ENCODE results near the gene LRMDA.
A peak's percentile ranks its signal among the peaks of the same experiment; 100 is the strongest.
"Not testable (repeated sequence)": the region's sequence is repeated elsewhere in the genome, so short reads cannot be mapped to it uniquely, and the experiment has no call there.

The LRMDA gene

GRCh38 chr10:76492678-76493472, 1061.5 kb downstream of the LRMDA start:
- DNase-seq: no peak

GRCh38 chr10:76497666-76498065, 1066.2 kb downstream of the LRMDA start:
- no peak for DNase-seq

GRCh38 chr10:76504823-76505222, 1073.4 kb downstream of the LRMDA start:
- no peak for DNase-seq

DNA sequence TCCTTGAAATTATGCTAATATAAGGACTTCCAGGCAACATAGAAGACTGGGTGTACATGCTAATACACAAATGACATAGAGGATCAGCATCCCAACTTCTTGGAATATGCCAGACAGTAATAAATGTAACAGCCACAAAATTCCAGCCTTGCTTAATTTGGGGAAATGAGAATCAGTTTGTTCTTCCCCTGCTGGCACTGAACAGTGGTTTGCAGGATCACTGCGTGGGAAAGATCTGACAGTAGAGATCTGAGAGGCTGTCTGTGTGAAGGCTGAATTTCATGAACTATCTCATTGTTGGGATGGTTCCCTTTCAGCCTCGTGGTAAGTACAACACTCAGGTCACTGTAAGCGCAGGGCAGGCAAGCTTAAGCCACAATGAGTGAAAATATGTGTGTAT, 1078.0 kb downstream of the LRMDA start:
- DNase-seq: no peak

- DNase-seq: no peak
Measured at GRCh38 chr10:76514321-76514720, 1082.9 kb downstream of the LRMDA start.

- DNase-seq: no peak
Measured at GRCh38 chr10:76514869-76515268, 1083.4 kb downstream of the LRMDA start.

- DNase-seq: no peak
Measured at GRCh38 chr10:76522547-76522946, 1091.1 kb downstream of the LRMDA start.

- DNase-seq: no peak
Measured at GRCh38 chr10:76523246-76523645, 1091.8 kb downstream of the LRMDA start.

DNA sequence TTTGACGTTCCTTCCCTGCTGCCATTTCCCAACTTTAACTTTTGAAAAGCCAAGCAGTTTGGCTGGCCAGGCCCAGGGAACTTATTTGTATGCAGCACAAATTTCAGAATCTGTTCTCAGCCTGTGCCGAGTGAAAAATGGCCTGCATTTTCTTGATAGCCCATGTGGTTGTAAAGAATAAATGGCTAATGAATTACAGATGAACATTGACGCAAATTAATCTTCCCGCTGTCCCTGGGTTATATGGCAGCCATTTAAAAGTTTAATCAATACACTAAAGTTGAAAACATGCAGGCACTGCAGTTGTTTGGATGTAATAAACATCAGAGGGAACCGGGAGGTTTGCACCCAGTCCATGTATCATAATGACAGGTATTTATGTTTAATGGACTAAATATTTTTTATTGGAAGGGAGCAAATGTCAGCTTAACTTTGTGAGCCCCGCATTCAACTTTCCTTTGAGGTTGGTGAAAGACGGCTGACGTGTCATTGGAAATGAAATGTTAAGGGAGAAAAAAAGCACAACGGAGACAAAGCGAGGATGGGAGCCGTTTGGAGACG, 1092.4 kb downstream of the LRMDA start:
- DNase-seq: no peak

GRCh38 chr10:76526833-76527232, 1095.4 kb downstream of the LRMDA start:
- DNase-seq: not testable (repeated sequence)

- DNase-seq: no peak
Measured at GRCh38 chr10:76540331-76540730, 1108.9 kb downstream of the LRMDA start.

DNA sequence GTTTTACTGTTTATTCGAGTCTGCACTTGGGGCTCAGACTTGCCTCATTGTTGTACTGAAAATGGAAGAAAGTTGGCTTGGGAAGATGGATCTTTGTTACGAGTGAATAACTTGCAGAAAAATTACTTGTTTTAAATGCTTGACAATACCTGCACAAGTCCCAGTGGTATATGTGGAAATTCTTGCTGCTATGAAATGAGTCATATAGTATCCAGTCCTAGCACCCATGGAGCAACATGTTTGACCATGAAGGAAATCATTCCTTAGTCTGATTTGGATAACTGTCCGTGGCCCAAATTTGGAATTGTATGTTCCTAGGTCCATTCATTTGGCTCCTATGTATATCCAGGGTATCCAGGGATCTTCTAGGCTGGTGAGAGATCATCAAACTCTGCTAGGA, 1109.4 kb downstream of the LRMDA start:
- no peak for DNase-seq

DNA sequence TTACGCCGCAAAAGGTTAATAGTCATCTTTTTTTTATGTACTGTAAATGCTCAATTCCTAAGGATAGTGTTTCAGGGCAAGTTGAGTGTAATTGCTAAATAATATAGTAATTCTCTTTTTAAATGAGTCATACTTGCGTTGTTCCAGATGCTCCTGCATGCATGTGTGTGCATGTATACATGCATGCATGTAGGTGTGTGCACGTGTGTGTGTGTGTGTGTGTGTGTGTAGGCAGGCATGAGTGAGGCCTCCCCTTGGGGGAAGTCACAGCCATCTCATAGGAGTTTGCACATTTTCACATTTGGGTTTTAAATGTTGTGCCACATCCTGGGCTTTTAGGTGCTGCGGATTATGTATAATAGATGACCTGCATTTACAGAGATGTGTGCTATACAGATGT, 1110.4 kb downstream of the LRMDA start:
- no peak for DNase-seq

- DNase-seq: no peak
Measured at GRCh38 chr10:76542307-76542930, 1111.0 kb downstream of the LRMDA start.

DNA sequence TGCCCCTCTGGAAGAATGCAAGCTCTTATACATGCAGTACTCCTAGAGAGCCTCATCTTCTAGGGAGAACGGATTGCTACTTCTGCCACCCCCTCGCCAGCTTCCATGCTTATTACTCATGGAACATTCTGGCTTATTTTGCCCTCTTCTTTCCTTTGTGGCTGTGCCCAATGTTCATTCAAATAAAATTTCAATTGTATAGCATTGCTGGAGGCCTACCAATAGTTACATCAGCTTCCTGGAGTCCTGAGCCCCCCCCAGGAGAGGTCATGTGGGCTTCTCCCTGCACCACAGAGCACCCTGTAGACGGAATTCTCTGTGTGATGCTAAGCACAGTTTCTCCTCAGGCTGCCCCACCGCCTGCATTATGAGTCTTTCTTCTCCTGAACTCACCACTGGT, 1112.2 kb downstream of the LRMDA start:
- no peak for DNase-seq

GRCh38 chr10:76544789-76545188, 1113.4 kb downstream of the LRMDA start:
- no peak for DNase-seq

DNA sequence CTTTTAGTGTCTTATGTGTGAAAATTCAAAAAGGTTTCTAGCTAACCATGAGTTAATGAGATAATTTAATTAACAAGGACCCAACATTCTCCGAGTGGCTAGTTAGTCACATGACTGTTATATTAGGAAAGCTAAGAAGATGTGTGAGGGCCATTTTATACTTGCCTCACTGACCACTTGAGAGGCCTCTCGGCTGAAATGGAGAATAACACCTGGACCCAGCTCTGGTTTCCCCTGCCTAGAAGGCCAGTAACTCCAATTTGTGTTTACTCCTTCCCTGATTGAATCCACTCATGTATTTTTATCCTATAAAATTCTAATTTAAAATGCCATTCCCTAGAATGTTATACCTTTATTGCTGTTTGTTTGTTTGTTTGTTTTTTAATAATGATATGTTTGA, 1115.0 kb downstream of the LRMDA start:
- no peak for DNase-seq

DNA sequence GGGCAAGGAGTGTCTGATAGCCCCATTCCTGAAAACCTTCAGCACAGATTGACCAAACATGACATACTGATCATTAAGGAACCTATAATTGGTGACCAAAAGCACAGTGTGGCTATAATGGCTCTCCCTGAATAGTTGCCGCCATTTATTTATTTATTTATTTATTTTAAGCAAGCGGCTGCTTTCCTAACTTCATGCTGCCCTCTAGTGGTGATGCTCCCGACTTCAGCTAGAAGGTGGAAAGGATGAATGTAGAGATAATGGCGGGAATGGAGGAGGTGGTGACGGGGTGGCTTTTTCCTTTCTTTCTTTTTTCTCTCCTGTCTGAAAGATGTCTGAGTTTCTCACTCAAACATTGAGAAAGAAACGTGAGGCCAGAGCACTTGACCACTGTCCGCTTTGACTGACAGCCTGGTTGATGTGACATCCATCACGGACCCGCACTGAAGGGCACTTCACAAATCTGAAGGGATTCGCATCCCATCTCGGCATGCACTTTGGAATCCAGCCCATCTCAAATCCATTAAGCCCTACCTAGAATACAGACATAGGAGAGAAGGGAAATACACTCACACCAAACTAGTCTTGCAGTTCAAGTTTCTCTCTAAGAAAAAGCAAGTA, 1116.0 kb downstream of the LRMDA start:
- peak; percentile 43 for DNase-seq

GRCh38 chr10:76548716-76549115, 1117.3 kb downstream of the LRMDA start:
- no peak for DNase-seq

- DNase-seq: no peak
Measured at GRCh38 chr10:76549171-76549570, 1117.7 kb downstream of the LRMDA start.

GRCh38 chr10:76550806-76551205, 1119.4 kb downstream of the LRMDA start:
- no peak for DNase-seq

- DNase-seq: no peak
Measured at GRCh38 chr10:76552091-76552873, 1120.9 kb downstream of the LRMDA start.

Data from GDM1 (cell line).